ENCODE data around the gene CCDC138. TPM values are rescaled to one million over a fixed set of nuclear protein-coding genes. Genes with fewer than 3 reads are reported as not detected.

The CCDC138 gene
- total RNA-seq, 1 donor from 2014 or later: 6.1 TPM

GRCh38 chr2:108894766-108895165, 108.2 kb downstream of the CCDC138 start:
- H3K4me2 ChIP-seq (ENCODE audit: low read length): no peak overlapping the region
- Mint-ChIP-seq H3K27ac (ENCODE audit: unreplicated experiment) (no peak overlapping the region), H3K4me3 (ENCODE audit: unreplicated experiment) (no peak overlapping the region), H3K4me1 (ENCODE audit: low read depth, unreplicated experiment) (no peaks in the 10 kb centered on the region), H3K36me3 (ENCODE audit: low read depth, unreplicated experiment) (peaks cover 4% of the 10 kb centered on the region), H3K9me3 (ENCODE audit: unreplicated experiment) (peaks cover 21% of the 10 kb centered on the region), H3K27me3 (ENCODE audit: low read depth, unreplicated experiment) (no peaks in the 10 kb centered on the region)
- no peak overlapping the region for H3K9ac ChIP-seq (ENCODE audit: low read length)
- H4K20me1 ChIP-seq (ENCODE audit: insufficient read depth, low read length): no peaks in the 10 kb centered on the region
- no peak overlapping the region for H3K4me3 ChIP-seq (ENCODE audit: insufficient read depth, low read depth, low read length)
- DNase-seq (ENCODE audit: low read depth) (no peak), FAIRE-seq (no peak)
- no peaks in the 10 kb centered on the region for H3K27me3 ChIP-seq (ENCODE audit: insufficient read depth, low read length)
- H3K27ac ChIP-seq (ENCODE audit: low read depth, low read length): no peak overlapping the region
- no peaks in the 10 kb centered on the region for H3K36me3 ChIP-seq (ENCODE audit: insufficient read depth, low read length)
- TF ChIP-seq, protein P1, sequence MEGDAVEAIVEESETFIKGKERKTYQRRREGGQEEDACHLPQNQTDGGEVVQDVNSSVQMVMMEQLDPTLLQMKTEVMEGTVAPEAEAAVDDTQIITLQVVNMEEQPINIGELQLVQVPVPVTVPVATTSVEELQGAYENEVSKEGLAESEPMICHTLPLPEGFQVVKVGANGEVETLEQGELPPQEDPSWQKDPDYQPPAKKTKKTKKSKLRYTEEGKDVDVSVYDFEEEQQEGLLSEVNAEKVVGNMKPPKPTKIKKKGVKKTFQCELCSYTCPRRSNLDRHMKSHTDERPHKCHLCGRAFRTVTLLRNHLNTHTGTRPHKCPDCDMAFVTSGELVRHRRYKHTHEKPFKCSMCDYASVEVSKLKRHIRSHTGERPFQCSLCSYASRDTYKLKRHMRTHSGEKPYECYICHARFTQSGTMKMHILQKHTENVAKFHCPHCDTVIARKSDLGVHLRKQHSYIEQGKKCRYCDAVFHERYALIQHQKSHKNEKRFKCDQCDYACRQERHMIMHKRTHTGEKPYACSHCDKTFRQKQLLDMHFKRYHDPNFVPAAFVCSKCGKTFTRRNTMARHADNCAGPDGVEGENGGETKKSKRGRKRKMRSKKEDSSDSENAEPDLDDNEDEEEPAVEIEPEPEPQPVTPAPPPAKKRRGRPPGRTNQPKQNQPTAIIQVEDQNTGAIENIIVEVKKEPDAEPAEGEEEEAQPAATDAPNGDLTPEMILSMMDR (IDR thresholded peaks at IDR 0.05; ENCODE audit: insufficient read depth, low read depth, low read length): no peak
- no peak for TF ChIP-seq EZH2 (IDR thresholded peaks at IDR 0.05; ENCODE audit: insufficient read depth, low read length)
- H2AFZ ChIP-seq (ENCODE audit: low read depth, low read length): no peak overlapping the region
- peaks cover 5% of the 10 kb centered on the region for H3K9me3 ChIP-seq (ENCODE audit: insufficient read depth, low read depth, low read length)
- no peaks in the 10 kb centered on the region for H3K79me2 ChIP-seq (ENCODE audit: insufficient read depth, low read length)
- H3K4me1 ChIP-seq (ENCODE audit: insufficient read depth, low read length): no peaks in the 10 kb centered on the region

DNA sequence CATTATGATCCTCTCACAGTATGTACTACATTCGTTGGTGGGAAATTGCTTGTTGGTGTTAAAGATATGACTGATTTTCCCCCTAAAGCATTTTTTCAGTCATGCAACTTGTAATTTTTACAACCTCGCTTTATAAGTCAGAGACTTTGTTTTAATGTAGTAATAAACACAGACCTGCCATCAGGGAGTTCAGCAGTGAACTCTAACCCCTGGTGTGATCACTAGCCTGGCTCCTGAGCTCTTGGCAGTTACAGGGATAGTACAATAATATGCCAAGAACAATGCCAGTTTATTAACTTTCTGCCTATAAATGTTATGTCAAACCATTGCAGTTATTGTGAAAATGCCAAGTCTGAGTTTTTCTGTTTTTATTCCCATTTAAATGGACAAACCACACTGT, 108.6 kb downstream of the CCDC138 start:
- H3K4me3 Mint-ChIP-seq (ENCODE audit: unreplicated experiment): no peak overlapping the region
- no peak overlapping the region for H3K27ac Mint-ChIP-seq (ENCODE audit: unreplicated experiment)
- no peak for FAIRE-seq

GRCh38 chr2:108896741-108897140, 110.2 kb downstream of the CCDC138 start:
- no peak for FAIRE-seq

More for the DNA sequence above, 108.6 kb downstream of the CCDC138 start:
- Mint-ChIP-seq H3K4me1 (ENCODE audit: low read depth, unreplicated experiment) (no peaks in the 10 kb centered on the region), H3K27me3 (ENCODE audit: low read depth, unreplicated experiment) (no peaks in the 10 kb centered on the region), H3K9me3 (ENCODE audit: unreplicated experiment) (peaks cover 18% of the 10 kb centered on the region), H3K36me3 (ENCODE audit: low read depth, unreplicated experiment) (peaks cover 3% of the 10 kb centered on the region)
- no peaks in the 10 kb centered on the region for H3K36me3 ChIP-seq (ENCODE audit: insufficient read depth, low read length)
- no peak for TF ChIP-seq EZH2 (IDR thresholded peaks at IDR 0.05; ENCODE audit: insufficient read depth, low read length)
- TF ChIP-seq, protein P1 (IDR thresholded peaks at IDR 0.05; ENCODE audit: insufficient read depth, low read depth, low read length): no peak
- H3K4me3 ChIP-seq (ENCODE audit: insufficient read depth, low read depth, low read length): no peak overlapping the region
- H2AFZ ChIP-seq (ENCODE audit: low read depth, low read length): no peak overlapping the region
- H3K4me1 ChIP-seq (ENCODE audit: insufficient read depth, low read length): no peaks in the 10 kb centered on the region
- H4K20me1 ChIP-seq (ENCODE audit: insufficient read depth, low read length): no peaks in the 10 kb centered on the region
- no peaks in the 10 kb centered on the region for H3K79me2 ChIP-seq (ENCODE audit: insufficient read depth, low read length)
- DNase-seq (ENCODE audit: low read depth): no peak
- no peak overlapping the region for H3K9ac ChIP-seq (ENCODE audit: low read length)
- peaks cover 5% of the 10 kb centered on the region for H3K9me3 ChIP-seq (ENCODE audit: insufficient read depth, low read depth, low read length)
- H3K27me3 ChIP-seq (ENCODE audit: insufficient read depth, low read length): no peaks in the 10 kb centered on the region
- H3K27ac ChIP-seq (ENCODE audit: low read depth, low read length): no peak overlapping the region
- H3K4me2 ChIP-seq (ENCODE audit: low read length): no peak overlapping the region

More at GRCh38 chr2:108896741-108897140, 110.2 kb downstream of the CCDC138 start:
- Histone ChIP-seq H3K27ac (ENCODE audit: low read depth, low read length) (no peak overlapping the region), H3K4me2 (ENCODE audit: low read length) (no peak overlapping the region), H3K79me2 (ENCODE audit: insufficient read depth, low read length) (no peaks in the 10 kb centered on the region), H3K4me3 (ENCODE audit: insufficient read depth, low read depth, low read length) (no peak overlapping the region), H3K9ac (ENCODE audit: low read length) (no peak overlapping the region), H3K4me1 (ENCODE audit: insufficient read depth, low read length) (no peaks in the 10 kb centered on the region), H3K36me3 (ENCODE audit: insufficient read depth, low read length) (no peaks in the 10 kb centered on the region), H4K20me1 (ENCODE audit: insufficient read depth, low read length) (no peaks in the 10 kb centered on the region), H2AFZ (ENCODE audit: low read depth, low read length) (no peak overlapping the region), H3K27me3 (ENCODE audit: insufficient read depth, low read length) (no peaks in the 10 kb centered on the region), H3K9me3 (ENCODE audit: insufficient read depth, low read depth, low read length) (peaks cover 5% of the 10 kb centered on the region)
- no peak for TF ChIP-seq EZH2 (IDR thresholded peaks at IDR 0.05; ENCODE audit: insufficient read depth, low read length)
- TF ChIP-seq, protein P1 (IDR thresholded peaks at IDR 0.05; ENCODE audit: insufficient read depth, low read depth, low read length): no peak
- Mint-ChIP-seq H3K9me3 (ENCODE audit: unreplicated experiment) (peaks cover 10% of the 10 kb centered on the region), H3K27ac (ENCODE audit: unreplicated experiment) (no peak overlapping the region), H3K27me3 (ENCODE audit: low read depth, unreplicated experiment) (no peaks in the 10 kb centered on the region), H3K4me1 (ENCODE audit: low read depth, unreplicated experiment) (no peaks in the 10 kb centered on the region), H3K36me3 (ENCODE audit: low read depth, unreplicated experiment) (no peaks in the 10 kb centered on the region), H3K4me3 (ENCODE audit: unreplicated experiment) (no peak overlapping the region)
- DNase-seq (ENCODE audit: low read depth): no peak

Measured in astrocyte (in vitro differentiated cells and primary cell).